CD14-positive monocyte (primary cell): ENCODE results near the gene CFAP97D1. TPM values are rescaled to one million over a fixed set of nuclear protein-coding genes. Genes with fewer than 3 reads are reported as not detected.

Source experiments
- DNase-seq, 3 donors: peaks; one replicate each; pipeline ENCODE4 v3.0.0-alpha.2; 2011 to 2022
- H2AFZ ChIP-seq: 2 replicates; pipeline ENCODE4 v1.6.0; 2012; ENCODE audit warnings: mild to moderate bottlenecking, low read depth, low read length, inconsistent platforms; ENCODE audit not compliant: insufficient read depth, poor library complexity, severe bottlenecking
- H3K27ac ChIP-seq, 2 donors: 1 replicate in 1 of 2; 2 replicates in 1 of 2; pipeline ENCODE4 v1.5.1; 2012 to 2013; ENCODE audit warnings: low read length in 2 of 2, control low read depth in 1 of 2, inconsistent platforms in 1 of 2, low read depth in 1 of 2, mild to moderate bottlenecking in 1 of 2
- H3K27me3 ChIP-seq, 2 donors: one replicate each; pipeline versions ENCODE4 v1.6.0 to v1.6.1; 2011 to 2013; ENCODE audit warnings: low read length in 2 of 2; ENCODE audit not compliant: control insufficient read depth in 2 of 2, insufficient read depth in 2 of 2
- H3K36me3 ChIP-seq, 2 donors: replicated peaks in 1 of 2; 1 replicate in 1 of 2; 2 replicates in 1 of 2; pipeline versions ENCODE4 v1.5.1 to v1.6.1; 2012 to 2013; ENCODE audit warnings: low read length in 2 of 2, control low read depth in 1 of 2, inconsistent platforms in 1 of 2, mild to moderate bottlenecking in 1 of 2; ENCODE audit not compliant: insufficient read depth in 2 of 2, control insufficient read depth in 1 of 2
- H3K4me1 ChIP-seq, 2 donors: 1 replicate in 1 of 2; 2 replicates in 1 of 2; pipeline versions ENCODE4 v1.5.1 to v1.6.1; 2012 to 2013; ENCODE audit warnings: low read length in 2 of 2, control low read depth in 1 of 2, inconsistent platforms in 1 of 2, mild to moderate bottlenecking in 1 of 2, moderate library complexity in 1 of 2; ENCODE audit not compliant: insufficient read depth in 2 of 2, control insufficient read depth in 1 of 2
- H3K4me2 ChIP-seq: replicated peaks from 2 replicates; pipeline ENCODE3; 2012; ENCODE audit warnings: low read length, moderate library complexity, mild to moderate bottlenecking; ENCODE audit not compliant: poor library complexity, severe bottlenecking; ENCODE audit errors: extremely low read depth
- H3K4me3 ChIP-seq, 3 experiments: fragments of 200-600 bp in 1 of 3; sonication (generic) in 1 of 3; replicated peaks in 1 of 3; 1 replicate in 2 of 3; 2 replicates in 1 of 3; pipeline ENCODE4 v1.5.1; 2011 to 2013; ENCODE audit warnings: low read length in 3 of 3, mild to moderate bottlenecking in 3 of 3, control low read depth in 2 of 3, low read depth in 2 of 3, inconsistent platforms in 1 of 3, moderate library complexity in 1 of 3
- H3K79me2 ChIP-seq: 2 replicates; pipeline ENCODE4 v1.6.0; 2012; ENCODE audit warnings: mild to moderate bottlenecking, control low read depth, inconsistent platforms, low read length, moderate library complexity; ENCODE audit not compliant: insufficient read depth
- H3K9ac ChIP-seq: 2 replicates; pipeline ENCODE4 v1.6.0; 2017; ENCODE audit warnings: low read length, mild to moderate bottlenecking; ENCODE audit not compliant: insufficient read depth, poor library complexity, severe bottlenecking
- H3K9me3 ChIP-seq, 2 donors: replicated peaks in 1 of 2; 1 replicate in 1 of 2; 2 replicates in 1 of 2; pipeline versions ENCODE4 v1.5.1 to v1.6.1; 2012 to 2013; ENCODE audit warnings: low read length in 2 of 2, control low read depth in 1 of 2; ENCODE audit not compliant: control insufficient read depth in 1 of 2, insufficient read depth in 1 of 2
- H4K20me1 ChIP-seq: 2 replicates; pipeline ENCODE4 v1.6.0; 2012; ENCODE audit warnings: mild to moderate bottlenecking, low read length, control low read depth, moderate library complexity; ENCODE audit not compliant: insufficient read depth
- H3K27ac Mint-ChIP-seq, 7 donors: one replicate each; pipeline ENCODE4 v1.8.0; 2020; ENCODE audit warnings: mild to moderate bottlenecking in 7 of 7, mixed read lengths in 7 of 7, moderate library complexity in 6 of 7, inconsistent platforms in 2 of 7
- H3K27me3 Mint-ChIP-seq, 3 donors: one replicate each; pipeline ENCODE4 v1.8.0; 2021 to 2022; ENCODE audit warnings: low read depth in 3 of 3, mild to moderate bottlenecking in 3 of 3, mixed read lengths in 3 of 3, moderate library complexity in 3 of 3, inconsistent platforms in 1 of 3
- H3K36me3 Mint-ChIP-seq, 2 donors: one replicate each; pipeline ENCODE4 v1.8.0; 2020; ENCODE audit warnings: mixed read lengths in 2 of 2, inconsistent platforms in 1 of 2, mild to moderate bottlenecking in 1 of 2
- H3K4me1 Mint-ChIP-seq: one replicate; pipeline ENCODE4 v1.8.0; 2020; ENCODE audit warnings: mild to moderate bottlenecking, mixed read lengths
- H3K4me3 Mint-ChIP-seq, 2 donors: one replicate each; pipeline ENCODE4 v1.8.0; 2020; ENCODE audit warnings: mild to moderate bottlenecking in 2 of 2, mixed read lengths in 2 of 2, moderate library complexity in 1 of 2
- H3K9me3 Mint-ChIP-seq, 7 donors: one replicate each; pipeline ENCODE4 v1.8.0; 2020 to 2022; ENCODE audit warnings: mixed read lengths in 7 of 7, mild to moderate bottlenecking in 6 of 7, moderate library complexity in 6 of 7, inconsistent platforms in 2 of 7
- WGBS: methylation state at CpG from one replicate; pipeline ENCODE4 v1.1.5; 2013; ENCODE audit warnings: missing lambda C conversion rate; ENCODE audit not compliant: insufficient coverage; 5-methylcytosine and 5-hydroxymethylcytosine counted together
- intact Hi-C, 2 donors: fragments of 100-400 bp; cut with micrococcal nuclease; formaldehyde crosslinking; loops; one replicate each; pipeline versions ENCODE4 v1.15.0 to v1.15.1; 2023
- polyA plus RNA-seq, 3 donors: library from polyadenylated mRNA; depleted of rRNA in 1 of 3; unstranded in 2 of 3; stranded (reverse) in 1 of 3; fragments of 300-500 nt in 2 of 3; fragments of >200 nt in 1 of 3; fragmentation: Illumina TruSeq in 2 of 3; gene quantifications; 1 replicate in 2 of 3; 2 replicates in 1 of 3; pipeline ENCODE4 v1.2.3, GENCODE V29; 2012 to 2021
- TF ChIP-seq, protein P1 (sequence below): fragments of 200-600 bp; IDR thresholded peaks from one replicate; pipeline ENCODE4 v1.8.0; 2022; ENCODE audit warnings: antibody characterized with exemption, mild to moderate bottlenecking

Gene CFAP97D1
- polyA plus RNA-seq, 3 donors = 0.07 TPM; not detected in 2

DNA sequence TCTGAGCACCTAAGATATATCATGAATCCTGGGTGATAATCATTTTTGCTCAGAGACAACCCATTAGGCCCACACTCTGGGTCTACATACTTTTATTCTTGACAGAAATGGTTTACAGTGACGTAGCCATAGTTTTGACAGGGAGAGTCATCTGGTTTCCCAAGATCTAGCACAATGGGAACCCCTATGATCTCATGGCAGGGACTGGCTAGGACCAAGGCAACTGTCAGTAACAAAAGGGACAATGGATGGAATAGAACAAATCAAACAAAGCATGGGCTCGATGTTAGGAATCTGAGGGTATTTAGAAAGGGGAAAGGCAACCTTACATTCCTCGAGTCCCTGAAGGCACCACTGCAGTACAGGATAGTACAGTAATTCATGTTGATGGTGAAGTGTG lies 20.5 kb downstream of the CFAP97D1 start:
- TF ChIP-seq, protein P1, sequence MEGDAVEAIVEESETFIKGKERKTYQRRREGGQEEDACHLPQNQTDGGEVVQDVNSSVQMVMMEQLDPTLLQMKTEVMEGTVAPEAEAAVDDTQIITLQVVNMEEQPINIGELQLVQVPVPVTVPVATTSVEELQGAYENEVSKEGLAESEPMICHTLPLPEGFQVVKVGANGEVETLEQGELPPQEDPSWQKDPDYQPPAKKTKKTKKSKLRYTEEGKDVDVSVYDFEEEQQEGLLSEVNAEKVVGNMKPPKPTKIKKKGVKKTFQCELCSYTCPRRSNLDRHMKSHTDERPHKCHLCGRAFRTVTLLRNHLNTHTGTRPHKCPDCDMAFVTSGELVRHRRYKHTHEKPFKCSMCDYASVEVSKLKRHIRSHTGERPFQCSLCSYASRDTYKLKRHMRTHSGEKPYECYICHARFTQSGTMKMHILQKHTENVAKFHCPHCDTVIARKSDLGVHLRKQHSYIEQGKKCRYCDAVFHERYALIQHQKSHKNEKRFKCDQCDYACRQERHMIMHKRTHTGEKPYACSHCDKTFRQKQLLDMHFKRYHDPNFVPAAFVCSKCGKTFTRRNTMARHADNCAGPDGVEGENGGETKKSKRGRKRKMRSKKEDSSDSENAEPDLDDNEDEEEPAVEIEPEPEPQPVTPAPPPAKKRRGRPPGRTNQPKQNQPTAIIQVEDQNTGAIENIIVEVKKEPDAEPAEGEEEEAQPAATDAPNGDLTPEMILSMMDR = no peak
- Mint-ChIP-seq H3K9me3 (peaks cover 0 to 6% (median 0%) of the 10 kb centered on the region in 7 donors), H3K4me3 (no peak overlapping the region), H3K4me1 (no peaks in the 10 kb centered on the region), H3K27me3 (peaks cover 0 to 5% (median 1%) of the 10 kb centered on the region in 3 donors), H3K27ac (no peak overlapping the region), H3K36me3 (peaks cover 5 to 7% of the 10 kb centered on the region in 2 donors)
- Histone ChIP-seq H3K27me3 (no peaks in the 10 kb centered on the region), H3K9me3 (no peaks in the 10 kb centered on the region), H3K27ac (no peak overlapping the region), H3K4me2 (no peak overlapping the region), H4K20me1 (no peaks in the 10 kb centered on the region), H3K9ac (no peak overlapping the region), H2AFZ (no peak overlapping the region), H3K79me2 (no peaks in the 10 kb centered on the region), H3K36me3 (no peaks in the 10 kb centered on the region), H3K4me1 (no peaks in the 10 kb centered on the region), H3K4me3 (no peak overlapping the region)
- intact Hi-C loops = no loop called here
- 100% methylated on average over 1 of the region's 3 CpGs for WGBS
- DNase-seq = no peak

GRCh38 chr17:43801844-43802243 lies 21.6 kb downstream of the CFAP97D1 start:
- Histone ChIP-seq H3K79me2 (no peaks in the 10 kb centered on the region), H3K36me3 (no peaks in the 10 kb centered on the region), H3K4me1 (no peaks in the 10 kb centered on the region), H4K20me1 (no peaks in the 10 kb centered on the region), H2AFZ (no peak overlapping the region), H3K27me3 (no peaks in the 10 kb centered on the region), H3K4me2 (no peak overlapping the region), H3K4me3 (no peak overlapping the region), H3K9ac (no peak overlapping the region), H3K9me3 (no peaks in the 10 kb centered on the region), H3K27ac (no peak overlapping the region)
- no peaks in the 10 kb centered on the region for H3K4me1 Mint-ChIP-seq
- peaks cover 0 to 6% (median 0%) of the 10 kb centered on the region in 7 donors for H3K9me3 Mint-ChIP-seq
- TF ChIP-seq, protein P1 = no peak
- WGBS = no CpG with 5 or more reads among the region's 3 CpGs
- peaks cover 5 to 7% of the 10 kb centered on the region in 2 donors for H3K36me3 Mint-ChIP-seq
- intact Hi-C loops = no loop called here
- no peak overlapping the region for H3K4me3 Mint-ChIP-seq
- H3K27me3 Mint-ChIP-seq = peaks cover 0 to 4% (median 1%) of the 10 kb centered on the region in 3 donors
- H3K27ac Mint-ChIP-seq = no peak overlapping the region
- DNase-seq = no peak
